NCI-H146 treated with DMSO at 0.1 percent for 48 hours (cell line): Measurements from ENCODE around the gene TMEM31.
"Not testable (repeated sequence)": the region's sequence is repeated elsewhere in the genome, so short reads cannot be mapped to it uniquely, and the experiment has no call there.

Experiments used
- DNase-seq: peaks from one replicate; lab custom pipeline; 2025; ENCODE audit not compliant: unreplicated experiment; lab: John Stamatoyannopoulos, UW

Gene TMEM31

DNA sequence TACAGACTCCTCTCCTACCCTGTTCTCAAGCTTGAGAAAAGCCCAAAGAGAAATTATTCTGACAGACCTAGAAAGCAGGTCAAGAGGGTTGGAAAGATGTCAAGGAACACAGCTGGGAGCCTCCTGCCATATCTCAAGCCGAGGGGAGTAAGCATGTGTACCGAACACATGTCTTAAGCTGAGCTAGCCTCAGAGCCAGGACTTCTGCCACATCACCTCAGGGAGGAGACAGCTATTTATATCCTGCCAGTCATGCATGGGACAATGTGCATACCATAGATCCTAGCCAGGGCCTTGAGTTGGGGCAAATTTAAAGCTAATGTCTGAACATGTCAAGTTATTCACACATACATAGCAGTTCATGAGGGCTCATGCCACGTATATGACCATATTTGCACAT is 11.8 kb downstream of the TMEM31 start:
- DNase-seq, result no peak

DNA sequence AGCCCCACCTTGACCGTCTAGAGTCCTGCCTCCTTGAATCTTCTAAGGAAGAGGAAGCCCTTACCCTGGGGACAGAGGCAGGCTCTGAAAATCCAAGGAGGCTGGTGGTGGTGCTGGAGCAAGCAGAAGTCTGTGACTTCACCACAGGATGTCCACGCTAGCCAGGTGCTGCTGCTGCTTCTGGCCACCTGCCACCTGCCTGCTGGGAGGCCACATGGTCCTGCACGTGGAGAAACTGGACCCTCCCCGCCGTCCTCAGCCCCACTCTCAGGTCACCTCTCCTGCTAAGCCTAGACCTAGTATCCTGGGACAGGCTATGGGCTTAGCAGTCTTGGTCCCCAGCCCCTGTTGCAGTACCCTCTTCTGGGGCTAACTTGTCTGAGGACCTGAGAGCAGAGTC is 15.8 kb downstream of the TMEM31 start:
- peak; percentile 54 for DNase-seq

DNA sequence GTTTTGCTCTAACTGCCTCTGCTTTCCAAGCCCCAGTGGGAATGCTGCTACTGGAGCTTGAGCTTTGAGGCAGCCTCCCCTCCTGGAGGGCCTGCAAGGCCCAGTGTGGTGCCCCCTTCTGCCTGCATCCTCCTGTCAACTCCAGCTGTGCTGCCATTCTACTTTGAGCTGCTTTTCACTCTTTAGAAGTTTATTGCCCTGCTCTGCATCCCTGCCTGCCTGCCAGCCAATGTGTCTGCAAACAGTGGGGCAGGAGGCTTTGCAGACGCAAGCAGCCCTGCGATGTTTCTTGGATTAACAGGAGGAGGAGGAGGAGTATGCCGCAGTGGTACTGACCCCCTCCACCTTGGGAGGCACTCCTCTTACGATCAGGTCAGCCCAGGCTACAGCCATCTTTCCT is 16.4 kb downstream of the TMEM31 start:
- no peak for DNase-seq

DNA sequence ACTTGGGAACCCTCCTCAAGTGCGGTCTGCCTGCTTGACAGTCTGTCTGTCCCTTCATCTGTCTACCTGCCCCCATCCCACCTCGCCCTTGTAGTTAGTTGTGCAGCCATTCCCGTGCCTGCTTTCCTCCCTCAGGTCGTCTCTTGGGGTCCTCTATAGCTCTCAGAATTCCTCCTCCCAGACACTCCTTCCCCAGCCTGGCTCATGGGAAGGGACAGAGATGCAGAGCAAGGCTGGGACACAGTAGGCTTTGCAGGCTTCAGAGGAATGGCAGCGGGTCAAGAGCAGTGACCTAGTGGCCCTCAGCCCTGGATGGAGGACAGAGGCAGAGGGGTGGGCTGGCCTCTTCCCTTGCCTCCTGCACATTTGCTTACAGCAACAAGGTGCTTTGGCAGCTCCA is 18.3 kb downstream of the TMEM31 start:
- DNase-seq, result no peak

- no peak for DNase-seq
These were observed 19.6 kb downstream of the TMEM31 start for GRCh38 chrX:103730147-103730795.

GRCh38 chrX:103730796-103731493 is 20.2 kb downstream of the TMEM31 start:
- DNase-seq, result no peak

- DNase-seq, result no peak
These were observed 22.3 kb downstream of the TMEM31 start for GRCh38 chrX:103733017-103733416.

- peak; percentile 77 for DNase-seq
These were observed 23.5 kb downstream of the TMEM31 start for GRCh38 chrX:103734125-103734760.

- no peak for DNase-seq
These were observed 27.0 kb downstream of the TMEM31 start for GRCh38 chrX:103737696-103738095.

DNA sequence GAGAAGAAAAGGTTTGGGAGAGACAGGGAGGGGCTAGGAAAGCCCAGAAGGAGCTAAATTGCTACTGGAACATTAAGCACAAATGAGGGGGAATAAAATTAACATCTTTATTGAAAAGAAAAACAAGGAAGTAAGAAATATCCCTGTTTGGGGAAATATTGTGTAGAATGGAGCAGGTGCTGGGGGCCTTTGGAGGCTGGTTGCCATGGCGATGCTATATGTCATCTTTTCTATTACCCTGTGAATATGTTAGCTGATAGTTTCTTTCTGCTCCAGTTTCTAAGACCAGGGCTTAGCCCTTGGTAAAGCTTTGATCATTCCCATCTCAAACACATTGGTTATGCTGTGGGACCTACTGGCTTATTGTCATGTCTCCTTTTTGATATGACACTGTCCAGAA is 28.7 kb downstream of the TMEM31 start:
- no peak for DNase-seq

- DNase-seq, result no peak
These were observed 31.2 kb downstream of the TMEM31 start for GRCh38 chrX:103741879-103742278.

DNA sequence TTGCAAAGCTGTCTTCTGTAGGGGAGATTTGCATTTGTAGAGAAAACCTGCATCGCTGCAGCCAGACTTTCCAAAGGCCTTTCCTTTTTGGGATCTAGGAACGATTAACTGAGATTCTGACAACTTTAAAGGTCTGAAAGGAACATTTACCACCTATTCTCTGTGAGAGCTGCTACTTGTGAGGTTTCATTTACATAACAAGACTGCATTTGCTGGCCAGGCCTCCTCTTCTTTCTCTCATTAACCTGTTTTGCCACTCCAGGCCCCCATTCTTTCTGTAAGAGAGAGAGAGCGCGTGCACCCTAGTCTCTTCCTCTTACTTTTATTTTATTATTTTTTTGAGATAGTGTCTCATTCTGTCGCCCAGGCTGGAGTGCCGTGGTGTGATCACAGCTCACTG is 31.6 kb downstream of the TMEM31 start:
- DNase-seq, result no peak

GRCh38 chrX:103747163-103747562 is 36.5 kb downstream of the TMEM31 start:
- no peak for DNase-seq

GRCh38 chrX:103754401-103754800 is 43.7 kb downstream of the TMEM31 start:
- peak; percentile 80 for DNase-seq

GRCh38 chrX:103756736-103757135 is 46.0 kb downstream of the TMEM31 start:
- no peak for DNase-seq

DNA sequence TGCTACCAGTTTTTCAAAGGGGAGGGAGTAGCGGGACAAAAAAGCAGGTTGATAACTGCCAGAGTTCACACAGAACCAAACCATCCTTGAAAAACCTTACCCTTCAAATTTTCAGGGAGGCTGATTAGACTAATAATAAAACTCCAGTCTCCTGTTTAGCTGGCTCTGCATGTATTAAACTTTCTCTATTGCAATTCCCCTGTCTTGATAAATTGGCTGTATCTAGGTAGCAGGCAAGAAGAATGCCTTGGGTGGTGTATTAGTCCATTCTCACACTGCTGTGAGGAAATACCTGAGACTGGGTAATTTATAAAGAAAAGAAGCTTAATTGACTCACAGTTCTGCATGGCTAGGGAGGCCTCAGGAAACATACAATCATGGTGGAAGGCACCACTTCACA is 47.8 kb downstream of the TMEM31 start:
- no peak for DNase-seq

DNA sequence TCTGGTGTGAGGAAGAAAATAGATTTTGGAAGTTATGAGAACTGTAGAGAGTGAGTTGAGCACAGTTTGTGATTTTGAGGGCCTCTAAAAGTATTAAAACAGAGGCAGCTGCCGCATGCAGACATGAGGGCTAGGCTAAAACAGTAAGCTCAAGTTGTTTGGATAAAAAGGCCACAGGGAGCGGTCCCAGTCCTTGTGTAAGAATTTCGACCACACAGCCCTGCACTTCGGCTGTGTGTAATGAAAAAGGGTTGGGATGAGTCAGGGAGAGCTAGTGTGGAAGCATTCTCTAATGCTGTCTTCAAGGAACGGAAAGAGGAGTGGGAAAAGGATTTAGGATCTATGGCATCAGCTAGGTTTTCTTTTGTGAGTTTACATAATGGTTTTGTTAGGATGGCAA is 52.8 kb downstream of the TMEM31 start:
- DNase-seq, result not testable (repeated sequence)
